ENCODE measurements around the gene SH2D7.

Gene SH2D7

GRCh38 chr15:78082106-78082742 is 10.1 kb upstream of the SH2D7 start:
- DNase-seq, result no peak

GRCh38 chr15:78082743-78083110 is 9.6 kb upstream of the SH2D7 start:
- no peak for DNase-seq

- DNase-seq, result no peak
These were observed 9.2 kb upstream of the SH2D7 start for GRCh38 chr15:78083186-78083585.

GRCh38 chr15:78083687-78084448 is 8.5 kb upstream of the SH2D7 start:
- DNase-seq, result no peak

GRCh38 chr15:78084449-78084750 is 8.0 kb upstream of the SH2D7 start:
- DNase-seq, result no peak

GRCh38 chr15:78085928-78086327 is 6.4 kb upstream of the SH2D7 start:
- DNase-seq, result no peak

GRCh38 chr15:78087951-78088772 is 4.2 kb upstream of the SH2D7 start:
- DNase-seq, result no peak

- DNase-seq, result no peak
These were observed 3.6 kb upstream of the SH2D7 start for GRCh38 chr15:78088773-78089080.

GRCh38 chr15:78090422-78091063 is 1.8 kb upstream of the SH2D7 start:
- DNase-seq, result no peak

GRCh38 chr15:78093242-78094020 is 1.1 kb downstream of the SH2D7 start:
- DNase-seq, result no peak

GRCh38 chr15:78097667-78098066 is 5.3 kb downstream of the SH2D7 start:
- DNase-seq, result no peak

- DNase-seq, result no peak
These were observed 5.9 kb downstream of the SH2D7 start for GRCh38 chr15:78098131-78098755.

- DNase-seq, result no peak
These were observed 8.5 kb downstream of the SH2D7 start for GRCh38 chr15:78100886-78101285.

GRCh38 chr15:78101423-78102105 is 9.2 kb downstream of the SH2D7 start:
- DNase-seq, result no peak

GRCh38 chr15:78102211-78102610 is 9.8 kb downstream of the SH2D7 start:
- no peak for DNase-seq

- DNase-seq, result no peak
These were observed 10.4 kb downstream of the SH2D7 start for GRCh38 chr15:78102741-78103140.

- DNase-seq, result no peak
These were observed 11.2 kb downstream of the SH2D7 start for GRCh38 chr15:78103406-78104118.

GRCh38 chr15:78104119-78104479 is 11.7 kb downstream of the SH2D7 start:
- no peak for DNase-seq

GRCh38 chr15:78104566-78105475 is 12.5 kb downstream of the SH2D7 start:
- no peak for DNase-seq
